ENCODE measurements around the gene VEZF1. TPM values are rescaled to one million over a fixed set of nuclear protein-coding genes. Genes with fewer than 3 reads are reported as not detected.

The VEZF1 gene
- total RNA-seq, 1 donor from 2014 or later: 50.9 TPM

DNA sequence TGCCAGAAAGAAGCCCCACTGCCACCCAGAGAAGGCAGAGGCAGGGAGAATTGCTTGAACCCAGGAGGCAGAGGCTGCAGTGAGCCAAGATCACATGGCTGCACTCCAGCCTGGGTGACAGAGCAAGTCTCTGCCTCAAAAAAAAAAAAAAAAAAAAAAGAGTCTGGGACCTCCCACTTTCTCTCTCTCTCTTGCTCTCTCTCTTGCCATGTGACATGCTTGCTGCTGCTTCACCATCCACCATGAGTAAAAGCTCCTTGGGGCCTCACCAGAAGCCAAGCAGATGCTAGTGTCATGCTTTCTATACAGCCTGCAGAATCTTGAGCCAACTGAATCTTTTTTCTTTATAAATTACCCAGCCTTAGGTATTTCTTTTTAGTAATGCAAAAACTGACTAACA is 40.5 kb upstream of the VEZF1 start:
- Histone ChIP-seq H3K27ac (ENCODE audit: low read depth, low read length) (no peak overlapping the region), H3K79me2 (ENCODE audit: insufficient read depth, low read length) (no peaks in the 10 kb centered on the region), H3K9ac (ENCODE audit: low read length) (no peak overlapping the region), H3K4me1 (ENCODE audit: insufficient read depth, low read length) (no peaks in the 10 kb centered on the region), H3K4me2 (ENCODE audit: low read length) (no peak overlapping the region), H4K20me1 (ENCODE audit: insufficient read depth, low read length) (no peaks in the 10 kb centered on the region), H3K4me3 (ENCODE audit: insufficient read depth, low read depth, low read length) (no peak overlapping the region), H3K9me3 (ENCODE audit: insufficient read depth, low read depth, low read length) (no peaks in the 10 kb centered on the region), H2AFZ (ENCODE audit: low read depth, low read length) (no peak overlapping the region), H3K36me3 (ENCODE audit: insufficient read depth, low read length) (no peaks in the 10 kb centered on the region), H3K27me3 (ENCODE audit: insufficient read depth, low read length) (no peaks in the 10 kb centered on the region)
- no peaks in the 10 kb centered on the region for H3K4me1 Mint-ChIP-seq (ENCODE audit: low read depth, unreplicated experiment)
- H3K27ac Mint-ChIP-seq (ENCODE audit: unreplicated experiment): no peak overlapping the region
- FAIRE-seq (no peak), DNase-seq (ENCODE audit: low read depth) (no peak)
- TF ChIP-seq EZH2 (IDR thresholded peaks at IDR 0.05; ENCODE audit: insufficient read depth, low read length): no peak
- TF ChIP-seq, protein P1, sequence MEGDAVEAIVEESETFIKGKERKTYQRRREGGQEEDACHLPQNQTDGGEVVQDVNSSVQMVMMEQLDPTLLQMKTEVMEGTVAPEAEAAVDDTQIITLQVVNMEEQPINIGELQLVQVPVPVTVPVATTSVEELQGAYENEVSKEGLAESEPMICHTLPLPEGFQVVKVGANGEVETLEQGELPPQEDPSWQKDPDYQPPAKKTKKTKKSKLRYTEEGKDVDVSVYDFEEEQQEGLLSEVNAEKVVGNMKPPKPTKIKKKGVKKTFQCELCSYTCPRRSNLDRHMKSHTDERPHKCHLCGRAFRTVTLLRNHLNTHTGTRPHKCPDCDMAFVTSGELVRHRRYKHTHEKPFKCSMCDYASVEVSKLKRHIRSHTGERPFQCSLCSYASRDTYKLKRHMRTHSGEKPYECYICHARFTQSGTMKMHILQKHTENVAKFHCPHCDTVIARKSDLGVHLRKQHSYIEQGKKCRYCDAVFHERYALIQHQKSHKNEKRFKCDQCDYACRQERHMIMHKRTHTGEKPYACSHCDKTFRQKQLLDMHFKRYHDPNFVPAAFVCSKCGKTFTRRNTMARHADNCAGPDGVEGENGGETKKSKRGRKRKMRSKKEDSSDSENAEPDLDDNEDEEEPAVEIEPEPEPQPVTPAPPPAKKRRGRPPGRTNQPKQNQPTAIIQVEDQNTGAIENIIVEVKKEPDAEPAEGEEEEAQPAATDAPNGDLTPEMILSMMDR (IDR thresholded peaks at IDR 0.05; ENCODE audit: insufficient read depth, low read depth, low read length): no peak
- H3K9me3 Mint-ChIP-seq (ENCODE audit: unreplicated experiment): peaks cover 11% of the 10 kb centered on the region
- H3K36me3 Mint-ChIP-seq (ENCODE audit: low read depth, unreplicated experiment): no peaks in the 10 kb centered on the region
- no peak overlapping the region for H3K4me3 Mint-ChIP-seq (ENCODE audit: unreplicated experiment)
- H3K27me3 Mint-ChIP-seq (ENCODE audit: low read depth, unreplicated experiment): peaks cover 2% of the 10 kb centered on the region

DNA sequence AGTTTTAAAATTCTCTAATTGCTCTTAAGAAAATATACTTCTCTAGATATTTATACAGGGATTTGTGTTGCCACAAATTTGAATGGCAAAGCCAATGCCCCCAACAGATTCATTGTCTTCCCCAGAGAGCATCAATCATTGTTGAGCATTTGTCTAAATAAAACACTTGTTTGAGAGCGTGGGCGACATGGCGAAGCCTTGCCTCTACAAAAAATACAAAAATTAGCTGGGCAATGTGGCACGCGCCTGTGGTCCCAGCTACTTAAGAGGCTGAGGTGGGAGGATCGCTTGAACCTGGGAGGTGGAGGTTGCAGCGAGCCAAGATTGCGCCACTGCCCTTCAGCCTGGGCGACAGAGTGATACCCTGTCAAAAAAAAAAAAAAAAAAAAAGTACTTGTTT is 32.3 kb upstream of the VEZF1 start:
- H3K4me3 Mint-ChIP-seq (ENCODE audit: unreplicated experiment): no peak overlapping the region
- no peaks in the 10 kb centered on the region for H3K27me3 Mint-ChIP-seq (ENCODE audit: low read depth, unreplicated experiment)
- FAIRE-seq: no peak
- Histone ChIP-seq H3K79me2 (ENCODE audit: insufficient read depth, low read length) (no peaks in the 10 kb centered on the region), H3K9ac (ENCODE audit: low read length) (no peak overlapping the region), H3K4me2 (ENCODE audit: low read length) (no peak overlapping the region), H4K20me1 (ENCODE audit: insufficient read depth, low read length) (no peaks in the 10 kb centered on the region), H3K4me3 (ENCODE audit: insufficient read depth, low read depth, low read length) (no peak overlapping the region), H3K36me3 (ENCODE audit: insufficient read depth, low read length) (no peaks in the 10 kb centered on the region), H3K27me3 (ENCODE audit: insufficient read depth, low read length) (peaks cover 5% of the 10 kb centered on the region), H2AFZ (ENCODE audit: low read depth, low read length) (no peak overlapping the region), H3K27ac (ENCODE audit: low read depth, low read length) (no peak overlapping the region), H3K9me3 (ENCODE audit: insufficient read depth, low read depth, low read length) (no peaks in the 10 kb centered on the region), H3K4me1 (ENCODE audit: insufficient read depth, low read length) (no peaks in the 10 kb centered on the region)
- no peak overlapping the region for H3K27ac Mint-ChIP-seq (ENCODE audit: unreplicated experiment)
- no peaks in the 10 kb centered on the region for H3K9me3 Mint-ChIP-seq (ENCODE audit: unreplicated experiment)
- no peaks in the 10 kb centered on the region for H3K4me1 Mint-ChIP-seq (ENCODE audit: low read depth, unreplicated experiment)
- H3K36me3 Mint-ChIP-seq (ENCODE audit: low read depth, unreplicated experiment): no peaks in the 10 kb centered on the region
- DNase-seq (ENCODE audit: low read depth): no peak
- TF ChIP-seq, protein P1 (IDR thresholded peaks at IDR 0.05; ENCODE audit: insufficient read depth, low read depth, low read length): no peak
- no peak for TF ChIP-seq EZH2 (IDR thresholded peaks at IDR 0.05; ENCODE audit: insufficient read depth, low read length)

DNA sequence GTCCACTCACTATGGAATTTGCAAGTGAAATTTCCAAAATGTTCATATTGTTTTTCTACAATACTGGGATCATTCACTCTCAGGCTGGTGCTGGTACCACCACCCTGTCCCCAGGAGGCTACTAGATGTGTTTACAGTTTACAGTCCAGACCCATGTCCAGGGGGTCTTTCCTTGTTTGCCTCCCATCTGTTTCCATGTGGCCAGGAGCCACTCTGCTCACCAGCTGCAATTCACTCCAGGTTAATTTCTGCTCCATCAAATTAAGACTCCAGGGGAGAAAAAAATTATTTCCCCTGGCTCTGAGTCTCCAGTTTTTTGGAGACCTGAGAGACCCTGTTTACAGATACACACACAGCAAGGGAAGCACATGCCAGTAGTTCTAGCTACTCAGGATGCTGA is 31.5 kb upstream of the VEZF1 start:
- H3K27ac ChIP-seq (ENCODE audit: low read depth, low read length): no peak overlapping the region
- H3K4me3 Mint-ChIP-seq (ENCODE audit: unreplicated experiment): no peak overlapping the region
- DNase-seq (ENCODE audit: low read depth) (no peak), FAIRE-seq (no peak)
- H2AFZ ChIP-seq (ENCODE audit: low read depth, low read length): no peak overlapping the region
- H3K27ac Mint-ChIP-seq (ENCODE audit: unreplicated experiment): no peak overlapping the region
- H3K36me3 Mint-ChIP-seq (ENCODE audit: low read depth, unreplicated experiment): no peaks in the 10 kb centered on the region
- H3K4me1 Mint-ChIP-seq (ENCODE audit: low read depth, unreplicated experiment): no peaks in the 10 kb centered on the region
- H3K9me3 Mint-ChIP-seq (ENCODE audit: unreplicated experiment): no peaks in the 10 kb centered on the region
- no peaks in the 10 kb centered on the region for H3K4me1 ChIP-seq (ENCODE audit: insufficient read depth, low read length)
- H3K4me3 ChIP-seq (ENCODE audit: insufficient read depth, low read depth, low read length): no peak overlapping the region
- H4K20me1 ChIP-seq (ENCODE audit: insufficient read depth, low read length): no peaks in the 10 kb centered on the region
- H3K9ac ChIP-seq (ENCODE audit: low read length): no peak overlapping the region
- no peaks in the 10 kb centered on the region for H3K9me3 ChIP-seq (ENCODE audit: insufficient read depth, low read depth, low read length)
- H3K79me2 ChIP-seq (ENCODE audit: insufficient read depth, low read length): no peaks in the 10 kb centered on the region
- no peak for TF ChIP-seq EZH2 (IDR thresholded peaks at IDR 0.05; ENCODE audit: insufficient read depth, low read length)
- TF ChIP-seq, protein P1 (IDR thresholded peaks at IDR 0.05; ENCODE audit: insufficient read depth, low read depth, low read length): no peak
- H3K4me2 ChIP-seq (ENCODE audit: low read length): no peak overlapping the region
- H3K36me3 ChIP-seq (ENCODE audit: insufficient read depth, low read length): no peaks in the 10 kb centered on the region
- peaks cover 5% of the 10 kb centered on the region for H3K27me3 ChIP-seq (ENCODE audit: insufficient read depth, low read length)
- H3K27me3 Mint-ChIP-seq (ENCODE audit: low read depth, unreplicated experiment): no peaks in the 10 kb centered on the region
